NCI-H128 (cell line): ENCODE results near the gene CAPN13.
"Not testable (repeated sequence)": the region's sequence is repeated elsewhere in the genome, so short reads cannot be mapped to it uniquely, and the experiment has no call there.

ENCODE experiments used
- DNase-seq: peaks from one replicate; lab custom pipeline; 2025; ENCODE audit not compliant: unreplicated experiment; lab: John Stamatoyannopoulos, UW

CAPN13 gene

GRCh38 chr2:30706534-30707303 is 100.5 kb downstream of the CAPN13 start:
- peak; percentile 19 for DNase-seq

DNA sequence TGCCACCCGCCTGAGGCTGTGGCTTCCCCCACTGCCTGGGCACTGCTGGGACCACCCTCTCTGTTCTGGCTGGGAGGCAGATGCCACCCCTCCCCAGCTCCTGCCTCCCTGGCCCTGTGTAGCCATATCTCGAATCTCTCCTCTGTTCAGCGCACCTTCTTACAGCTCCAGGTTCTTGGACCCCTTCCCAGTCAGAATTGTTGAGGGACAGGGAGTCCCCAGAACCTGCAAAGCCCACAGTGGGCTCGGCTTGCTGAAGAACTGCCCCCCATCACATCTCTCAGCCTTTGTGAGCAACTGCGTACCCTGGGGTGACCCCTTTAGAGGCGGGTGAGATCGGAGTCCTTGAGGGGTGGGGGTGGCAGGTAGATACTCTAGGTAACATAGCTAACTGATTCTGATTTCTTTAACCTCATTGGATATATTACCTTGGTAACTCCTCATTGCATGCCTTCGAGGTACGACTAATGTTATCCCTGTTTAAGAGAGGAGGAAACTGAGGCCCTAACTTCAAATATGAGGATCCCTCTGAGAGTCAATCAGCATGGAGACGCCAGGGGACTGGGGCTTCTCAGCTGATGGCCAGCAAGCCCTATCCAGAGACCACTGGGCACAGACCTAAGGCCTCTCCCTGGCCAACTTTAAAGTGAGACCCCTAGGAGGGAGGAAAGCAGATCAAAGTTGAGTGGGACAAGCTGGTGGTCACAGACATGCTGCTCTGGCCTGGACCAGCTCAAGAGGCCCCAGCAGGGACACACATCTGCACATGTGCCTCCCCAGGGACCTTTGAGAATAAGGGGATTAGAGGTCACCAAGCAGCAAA is 101.3 kb downstream of the CAPN13 start:
- no peak for DNase-seq

DNA sequence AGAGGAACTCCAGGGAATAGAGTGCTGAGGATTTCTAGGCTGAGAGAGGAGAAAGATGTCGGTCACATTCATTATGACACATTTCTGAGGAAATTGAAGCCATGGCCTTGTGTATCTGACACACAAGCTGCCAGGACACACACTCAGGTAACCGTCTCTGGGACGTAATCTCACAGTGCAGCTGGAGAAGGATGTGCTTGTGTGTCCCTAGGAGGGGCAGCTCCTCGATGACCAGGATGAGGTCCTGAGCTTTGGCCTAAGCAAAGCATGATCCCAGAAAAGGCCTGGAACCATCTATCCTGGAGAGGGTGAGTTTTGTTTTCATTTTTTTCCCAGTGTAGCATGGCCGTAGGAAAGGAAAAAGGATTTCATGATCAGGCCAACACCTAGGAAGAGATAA is 102.2 kb downstream of the CAPN13 start:
- DNase-seq: no peak

- DNase-seq: no peak
These were observed 102.8 kb downstream of the CAPN13 start for GRCh38 chr2:30704309-30705020.

DNA sequence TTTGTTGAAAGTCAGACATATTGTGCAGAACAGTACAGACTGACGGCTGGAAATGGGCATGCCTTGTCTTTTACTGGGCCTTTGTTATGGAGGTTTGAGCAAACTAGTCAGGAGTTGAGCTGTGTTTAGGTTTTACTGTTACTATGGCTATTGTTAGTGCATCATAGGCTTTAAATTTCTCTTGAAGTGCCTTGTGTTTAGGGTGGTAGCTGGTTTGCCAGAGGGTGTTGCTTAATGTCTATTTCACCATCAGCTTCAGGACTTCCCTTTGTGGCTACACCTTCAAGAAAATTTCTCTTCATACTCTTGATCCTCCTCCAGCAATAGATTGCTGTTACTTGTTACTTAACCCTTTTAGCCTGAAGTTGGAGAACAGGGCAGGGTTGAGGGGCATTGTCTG is 104.6 kb downstream of the CAPN13 start:
- no peak for DNase-seq

DNA sequence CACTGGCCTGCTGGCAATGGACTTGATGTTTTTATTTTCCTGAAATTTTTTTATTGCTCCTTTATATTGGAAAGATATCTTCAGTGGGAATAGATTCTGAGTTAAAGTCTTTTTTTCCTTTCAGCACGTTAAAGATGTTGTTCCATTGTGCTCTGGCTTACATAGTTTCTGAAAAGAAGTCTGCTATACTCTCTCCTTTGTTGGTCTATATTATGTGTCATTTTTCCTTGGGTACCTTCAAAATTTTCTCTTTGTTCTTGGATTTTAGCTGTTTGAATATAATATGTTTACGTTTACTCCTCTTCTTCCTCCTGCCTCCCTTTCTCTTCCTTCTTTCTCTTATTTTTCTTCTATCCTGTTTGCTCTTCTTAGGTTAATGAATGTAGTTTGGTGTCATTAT is 105.5 kb downstream of the CAPN13 start:
- no peak for DNase-seq

DNA sequence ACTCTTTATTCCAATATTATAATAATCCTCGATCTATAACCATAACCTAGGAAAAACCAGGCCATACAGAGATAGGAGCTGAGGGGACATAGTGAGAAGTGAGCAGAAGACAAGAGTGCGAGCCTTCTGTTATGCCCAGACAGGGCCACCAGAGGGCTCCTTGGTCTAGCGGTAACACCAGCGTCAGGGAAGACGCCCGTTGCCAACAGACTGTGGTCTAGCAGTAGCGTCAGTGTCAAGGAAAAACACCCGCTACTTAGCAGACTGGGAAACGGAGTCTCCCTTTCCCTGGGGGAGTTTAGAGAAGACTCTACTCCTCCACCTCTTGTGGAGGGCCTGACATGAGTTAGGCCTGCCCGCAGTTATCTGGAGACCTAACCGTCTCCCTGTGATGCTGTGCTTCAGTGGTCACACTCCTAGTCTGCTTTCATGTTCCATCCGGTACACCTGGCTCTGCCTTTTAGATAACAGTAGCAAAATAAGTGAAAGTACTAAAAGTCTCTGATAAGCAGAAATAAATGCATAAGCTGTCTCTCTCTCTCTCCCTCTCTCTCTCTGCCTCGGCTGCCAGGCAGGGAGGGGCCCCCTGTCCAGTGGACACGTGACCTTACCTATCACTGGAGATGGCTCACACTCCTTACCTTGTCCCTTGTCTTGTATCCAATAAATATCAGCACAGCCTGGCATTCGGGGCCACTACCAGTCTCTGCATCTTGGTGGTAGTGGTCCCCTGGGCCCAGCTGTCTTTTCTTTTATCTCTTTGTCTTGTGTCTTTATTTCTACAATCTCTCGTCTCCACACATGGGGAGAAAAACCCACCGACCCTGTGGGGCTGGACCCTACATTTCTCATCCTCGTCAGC is 109.8 kb downstream of the CAPN13 start:
- DNase-seq: not testable (repeated sequence)

DNA sequence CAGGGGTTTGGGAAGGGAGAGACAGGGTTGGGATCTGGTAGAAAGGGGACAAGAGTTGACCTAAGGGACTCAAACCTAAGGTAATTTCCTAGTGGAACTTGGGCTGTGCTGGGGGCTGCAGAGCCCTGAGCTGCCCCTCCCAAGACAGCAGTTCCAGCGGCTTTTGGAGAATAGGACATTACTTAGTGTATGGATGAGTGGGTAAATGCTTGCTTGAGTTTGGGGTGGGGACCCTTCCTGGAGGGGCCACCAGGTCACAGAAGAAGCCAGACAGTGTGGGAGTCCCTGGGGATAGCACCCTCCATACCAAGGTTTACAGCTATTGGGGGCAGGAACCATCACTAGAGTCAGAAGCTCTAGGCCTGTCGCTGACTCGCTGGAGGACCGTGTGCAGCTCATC is 111.5 kb downstream of the CAPN13 start:
- no peak for DNase-seq

GRCh38 chr2:30694286-30695055 is 112.8 kb downstream of the CAPN13 start:
- no peak for DNase-seq

DNA sequence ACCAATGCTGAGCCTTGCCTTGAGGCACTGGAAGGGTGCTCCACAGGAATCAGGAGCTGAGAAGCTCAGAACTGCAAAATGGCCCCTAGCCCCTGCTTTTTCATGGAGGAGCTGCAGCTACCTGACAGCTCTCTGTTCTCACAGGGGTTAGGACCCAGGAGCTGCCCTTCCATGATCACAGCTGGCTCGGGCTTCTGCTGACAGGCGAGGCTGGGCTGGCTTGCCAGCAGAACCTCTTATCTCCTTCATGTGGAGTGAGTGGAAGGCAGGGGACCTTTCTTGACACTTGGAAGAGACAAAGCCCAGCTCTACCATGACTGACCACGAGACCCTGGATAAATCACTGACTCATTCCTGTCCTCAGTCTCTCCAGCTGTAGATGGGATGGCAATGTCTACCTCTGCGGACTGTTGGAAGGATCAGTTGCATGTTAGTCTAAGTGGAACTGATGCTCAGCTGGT is 113.4 kb downstream of the CAPN13 start:
- DNase-seq: no peak

DNA sequence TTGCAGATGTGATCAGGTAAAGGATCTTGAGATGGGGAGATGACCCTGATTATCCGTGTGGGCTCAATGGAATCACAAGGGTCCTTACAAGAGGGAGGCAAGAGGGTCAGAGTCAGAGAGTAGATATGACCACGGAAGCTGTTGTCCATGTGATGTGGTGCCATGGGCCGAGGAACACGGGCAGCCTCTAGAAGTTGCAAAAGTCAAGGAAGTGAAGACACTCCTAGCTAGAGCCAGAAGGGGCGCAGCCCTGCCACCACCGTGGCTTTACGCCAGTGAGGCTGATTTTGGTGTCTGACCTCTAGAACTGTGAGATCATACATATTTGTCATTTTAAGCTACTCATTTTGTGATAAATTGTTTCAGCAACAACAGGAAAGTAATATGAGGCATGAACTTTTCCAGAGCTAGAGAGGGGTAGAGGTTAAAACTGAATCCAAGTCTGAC is 114.4 kb downstream of the CAPN13 start:
- no peak for DNase-seq

GRCh38 chr2:30691948-30692828 is 115.1 kb downstream of the CAPN13 start:
- no peak for DNase-seq

- no peak for DNase-seq
These were observed 115.9 kb downstream of the CAPN13 start for GRCh38 chr2:30691091-30691947.

GRCh38 chr2:30690126-30690561 is 117.1 kb downstream of the CAPN13 start:
- no peak for DNase-seq

GRCh38 chr2:30689496-30690125 is 117.6 kb downstream of the CAPN13 start:
- DNase-seq: no peak

GRCh38 chr2:30688956-30689401 is 118.3 kb downstream of the CAPN13 start:
- no peak for DNase-seq

DNA sequence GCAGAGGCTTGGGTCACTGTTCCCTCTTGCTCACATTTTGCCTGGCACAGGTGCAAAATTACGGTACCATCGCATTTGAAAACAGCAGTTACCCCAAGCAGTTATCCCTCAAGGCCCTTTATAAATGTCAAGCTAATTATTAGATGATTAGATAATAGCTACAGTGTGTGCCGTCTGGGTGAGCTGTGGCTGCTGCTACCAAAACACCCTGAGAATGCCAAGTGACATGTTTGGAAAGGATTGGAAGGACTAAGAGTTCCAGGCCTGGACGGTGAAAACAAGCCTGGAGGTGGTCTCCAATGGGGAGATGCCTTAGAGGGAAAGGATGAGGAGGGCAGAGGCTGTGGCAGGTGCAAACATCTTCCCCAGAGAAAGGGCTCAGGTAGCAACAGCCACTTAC is 120.6 kb downstream of the CAPN13 start:
- DNase-seq: no peak
